GM06990 (cell line): Measurements from ENCODE around the gene OSM.

Experiments used
- DNase-seq: peaks from one replicate; pipeline ENCODE4 v3.0.0-alpha.2; 2011; ENCODE audit not compliant: insufficient read length; ENCODE audit errors: extremely low read depth
- H3K27me3 ChIP-seq: replicated peaks from 2 replicates; pipeline ENCODE4 v1.6.0; 2011; ENCODE audit warnings: low read length; ENCODE audit not compliant: control insufficient read depth, insufficient read depth
- H3K36me3 ChIP-seq: 2 replicates; pipeline ENCODE4 v1.5.1; 2011; ENCODE audit warnings: low read length; ENCODE audit not compliant: control insufficient read depth, insufficient read depth
- H3K4me3 ChIP-seq: replicated peaks from 2 replicates; pipeline ENCODE4 v1.5.1; 2011; ENCODE audit warnings: low read depth, mild to moderate bottlenecking, control low read depth, low read length
- CTCF ChIP-seq: IDR thresholded peaks from 2 replicates; pipeline ENCODE4 v1.5.1; 2011; ENCODE audit warnings: low read length, control low read depth, mild to moderate bottlenecking, inconsistent platforms; ENCODE audit not compliant: insufficient read depth, poor library complexity, severe bottlenecking

The OSM gene

GRCh38 chr22:30230330-30230729, 36.3 kb downstream of the OSM start:
- DNase-seq: no peak
- no peak for TF ChIP-seq CTCF
- no peaks in the 10 kb centered on the region; the same call in none of the 2 replicates for H3K27me3 ChIP-seq
- no peaks in the 10 kb centered on the region for H3K36me3 ChIP-seq
- H3K4me3 ChIP-seq: no peak overlapping the region

- no peak for DNase-seq
- no peak for TF ChIP-seq CTCF
These were observed 37.9 kb downstream of the OSM start for GRCh38 chr22:30228509-30229359.

GRCh38 chr22:30227438-30228228, 39.0 kb downstream of the OSM start:
- no peaks in the 10 kb centered on the region; the same call in none of the 2 replicates for H3K27me3 ChIP-seq
- no peaks in the 10 kb centered on the region for H3K36me3 ChIP-seq
- H3K4me3 ChIP-seq: no peak overlapping the region
- no peak for DNase-seq
- TF ChIP-seq CTCF: no peak

More at GRCh38 chr22:30228509-30229359, 37.9 kb downstream of the OSM start:
- Histone ChIP-seq H3K27me3 (no peaks in the 10 kb centered on the region; the same call in none of the 2 replicates), H3K36me3 (no peaks in the 10 kb centered on the region), H3K4me3 (no peak overlapping the region)

GRCh38 chr22:30226192-30226832, 40.3 kb downstream of the OSM start:
- TF ChIP-seq CTCF: no peak
- no peak overlapping the region for H3K4me3 ChIP-seq
- DNase-seq: no peak
- H3K27me3 ChIP-seq: no peaks in the 10 kb centered on the region; the same call in none of the 2 replicates
- H3K36me3 ChIP-seq: no peaks in the 10 kb centered on the region

- DNase-seq: no peak
- Histone ChIP-seq H3K27me3 (no peaks in the 10 kb centered on the region; the same call in 1 of the 2 replicates), H3K4me3 (no peak overlapping the region), H3K36me3 (no peaks in the 10 kb centered on the region)
- TF ChIP-seq CTCF: no peak
These were observed 41.3 kb downstream of the OSM start for GRCh38 chr22:30225220-30225927.
